Neural progenitor cell (in vitro differentiated cells): ENCODE data around the gene DDC. TPM values are rescaled to one million over a fixed set of nuclear protein-coding genes. Genes with fewer than 3 reads are reported as not detected.

Experiments
- DNase-seq: peaks from one replicate; pipeline ENCODE4 v3.0.0-alpha.2; 2016; ENCODE audit warnings: low spot score
- H2AFZ ChIP-seq: fragments of 200-600 bp; sonication (generic); replicated peaks from 2 replicates; pipeline ENCODE4 v1.6.1; 2016; ENCODE audit warnings: antibody characterized with exemption
- H3F3A ChIP-seq: fragments of 200-600 bp; sonication (generic); 2 replicates; pipeline ENCODE4 v1.6.1; 2016; ENCODE audit warnings: antibody characterized with exemption, low read depth
- H3K27ac ChIP-seq: fragments of 200-600 bp; sonication (generic); 2 replicates; pipeline ENCODE4 v1.5.1; 2016; ENCODE audit warnings: mild to moderate bottlenecking
- H3K27me3 ChIP-seq: fragments of 200-600 bp; sonication (generic); 2 replicates; pipeline ENCODE4 v1.6.1; 2016; ENCODE audit warnings: mild to moderate bottlenecking, moderate library complexity
- H3K36me3 ChIP-seq: fragments of 200-600 bp; sonication (generic); 2 replicates; pipeline ENCODE4 v1.5.1; 2016
- H3K4me1 ChIP-seq: fragments of 200-600 bp; sonication (generic); 2 replicates; pipeline ENCODE4 v1.6.1; 2016; ENCODE audit warnings: mixed run types
- H3K4me2 ChIP-seq: fragments of 200-600 bp; sonication (generic); 2 replicates; pipeline ENCODE4 v1.6.1; 2016
- H3K4me3 ChIP-seq: fragments of 200-600 bp; sonication (generic); 2 replicates; pipeline ENCODE4 v1.5.1; 2016
- H3K79me2 ChIP-seq: fragments of 200-600 bp; sonication (generic); 2 replicates; pipeline ENCODE4 v1.6.1; 2016; ENCODE audit warnings: low read depth
- H3K9ac ChIP-seq: fragments of 200-600 bp; sonication (generic); 2 replicates; pipeline ENCODE4 v1.6.1; 2016
- H3K9me3 ChIP-seq: fragments of 200-600 bp; sonication (generic); 2 replicates; pipeline ENCODE4 v1.5.1; 2016; ENCODE audit warnings: low read depth
- H4K20me1 ChIP-seq: fragments of 200-600 bp; sonication (generic); 2 replicates; pipeline ENCODE4 v1.6.1; 2016; ENCODE audit warnings: low read depth
- H3K27ac Mint-ChIP-seq: 3 replicates; pipeline ENCODE4 v1.8.0; 2021; ENCODE audit warnings: mixed read lengths
- H3K27me3 Mint-ChIP-seq: 2 replicates; pipeline ENCODE4 v1.8.0; 2022; ENCODE audit warnings: low read depth, mild to moderate bottlenecking, inconsistent platforms, moderate library complexity, mixed read lengths; ENCODE audit not compliant: insufficient read depth
- H3K36me3 Mint-ChIP-seq: 3 replicates; pipeline ENCODE4 v1.8.0; 2021; ENCODE audit warnings: mixed read lengths
- H3K4me1 Mint-ChIP-seq: 3 replicates; pipeline ENCODE4 v1.8.0; 2021; ENCODE audit warnings: mixed read lengths
- H3K4me3 Mint-ChIP-seq: 3 replicates; pipeline ENCODE4 v1.8.0; 2021; ENCODE audit warnings: mild to moderate bottlenecking, moderate library complexity, mixed read lengths
- H3K9me3 Mint-ChIP-seq: 3 replicates; pipeline ENCODE4 v1.8.0; 2020; ENCODE audit warnings: mixed read lengths
- CTCF ChIP-seq: fragments of 200-600 bp; sonication (generic); IDR thresholded peaks from 2 replicates; pipeline ENCODE4 v1.5.1; 2017; ENCODE audit warnings: antibody characterized with exemption, mild to moderate bottlenecking
- EZH2 ChIP-seq: fragments of 200-600 bp; sonication (generic); IDR thresholded peaks from 2 replicates; pipeline ENCODE4 v1.6.1; 2017; ENCODE audit warnings: antibody characterized with exemption, mild to moderate bottlenecking, moderate library complexity
- EZH2phosphoT487 ChIP-seq: fragments of 200-600 bp; sonication (generic); IDR thresholded peaks from 2 replicates; pipeline ENCODE4 v1.6.1; 2017; ENCODE audit warnings: antibody characterized with exemption
- total RNA-seq: library from RNA; depleted of rRNA; stranded (reverse); fragments of >200 nt; gene quantifications from 2 replicates; pipeline ENCODE4 v1.2.3, GENCODE V29; 2015; ENCODE audit warnings: low replicate concordance

Gene DDC
- total RNA-seq, 1 donor from 2014 or later: not detected

- Histone ChIP-seq H3K27me3 (no peaks in the 10 kb centered on the region), H3F3A (no peaks in the 10 kb centered on the region), H3K4me1 (peaks cover 10% of the 10 kb centered on the region), H2AFZ (no peak overlapping the region), H3K9me3 (no peaks in the 10 kb centered on the region), H3K36me3 (no peaks in the 10 kb centered on the region), H3K4me3 (no peak overlapping the region), H3K79me2 (no peaks in the 10 kb centered on the region), H3K27ac (no peak overlapping the region), H3K9ac (no peak overlapping the region), H4K20me1 (no peaks in the 10 kb centered on the region), H3K4me2 (no peak overlapping the region)
- H3K36me3 Mint-ChIP-seq: no peaks in the 10 kb centered on the region
- H3K27me3 Mint-ChIP-seq: peaks cover 2% of the 10 kb centered on the region
- no peak for DNase-seq
- no peak overlapping the region for H3K4me3 Mint-ChIP-seq
- H3K9me3 Mint-ChIP-seq: no peaks in the 10 kb centered on the region
- no peak for TF ChIP-seq EZH2phosphoT487
- TF ChIP-seq EZH2: no peak
- TF ChIP-seq CTCF: no peak
- no peak overlapping the region for H3K27ac Mint-ChIP-seq
- H3K4me1 Mint-ChIP-seq: peaks cover 8% of the 10 kb centered on the region
Measured at GRCh38 chr7:50426280-50427045, 138.7 kb downstream of the DDC start.

- TF ChIP-seq CTCF (no peak), EZH2phosphoT487 (no peak), EZH2 (no peak)
- H3K36me3 ChIP-seq: no peaks in the 10 kb centered on the region
- H3K9ac ChIP-seq: no peak overlapping the region
- Mint-ChIP-seq H3K36me3 (no peaks in the 10 kb centered on the region), H3K4me3 (no peak overlapping the region), H3K9me3 (no peaks in the 10 kb centered on the region), H3K27me3 (no peaks in the 10 kb centered on the region), H3K27ac (no peak overlapping the region), H3K4me1 (peaks cover 7% of the 10 kb centered on the region)
- H3K27me3 ChIP-seq: no peaks in the 10 kb centered on the region
- H3K4me3 ChIP-seq: no peak overlapping the region
- no peaks in the 10 kb centered on the region for H3F3A ChIP-seq
- H2AFZ ChIP-seq: no peak overlapping the region
- H3K9me3 ChIP-seq: no peaks in the 10 kb centered on the region
- no peak for DNase-seq
- no peaks in the 10 kb centered on the region for H4K20me1 ChIP-seq
- H3K27ac ChIP-seq: no peak overlapping the region
- H3K4me1 ChIP-seq: peaks cover 14% of the 10 kb centered on the region
- no peaks in the 10 kb centered on the region for H3K79me2 ChIP-seq
- H3K4me2 ChIP-seq: no peak overlapping the region
Measured at GRCh38 chr7:50425318-50425717, 139.9 kb downstream of the DDC start.

GRCh38 chr7:50423860-50424259 is 141.3 kb downstream of the DDC start:
- Histone ChIP-seq H3K4me3 (no peak overlapping the region), H3K4me2 (no peak overlapping the region), H3K4me1 (peaks cover 14% of the 10 kb centered on the region), H4K20me1 (no peaks in the 10 kb centered on the region), H3K36me3 (no peaks in the 10 kb centered on the region), H3F3A (peaks cover under 1% of the 10 kb centered on the region), H3K27me3 (no peaks in the 10 kb centered on the region), H3K9me3 (no peaks in the 10 kb centered on the region), H3K9ac (no peak overlapping the region), H2AFZ (no peak overlapping the region), H3K27ac (no peak overlapping the region), H3K79me2 (no peaks in the 10 kb centered on the region)
- H3K4me1 Mint-ChIP-seq: peaks cover 7% of the 10 kb centered on the region
- H3K36me3 Mint-ChIP-seq: no peaks in the 10 kb centered on the region
- no peak for DNase-seq
- H3K4me3 Mint-ChIP-seq: no peak overlapping the region
- H3K27me3 Mint-ChIP-seq: peaks cover 2% of the 10 kb centered on the region
- TF ChIP-seq CTCF: no peak
- TF ChIP-seq EZH2: no peak
- TF ChIP-seq EZH2phosphoT487: no peak
- no peak overlapping the region for H3K27ac Mint-ChIP-seq
- H3K9me3 Mint-ChIP-seq: no peaks in the 10 kb centered on the region
